GM21619 (cell line): ENCODE results near the gene POLR2B.
"Not testable (repeated sequence)": the region's sequence is repeated elsewhere in the genome, so short reads cannot be mapped to it uniquely, and the experiment has no call there.

Experiments used
- ATAC-seq: cut with Tn5 transposase; IDR thresholded peaks from one replicate; pipeline ENCODE4 v1.9.1; 2021; ENCODE audit not compliant: unreplicated experiment

Gene POLR2B

DNA sequence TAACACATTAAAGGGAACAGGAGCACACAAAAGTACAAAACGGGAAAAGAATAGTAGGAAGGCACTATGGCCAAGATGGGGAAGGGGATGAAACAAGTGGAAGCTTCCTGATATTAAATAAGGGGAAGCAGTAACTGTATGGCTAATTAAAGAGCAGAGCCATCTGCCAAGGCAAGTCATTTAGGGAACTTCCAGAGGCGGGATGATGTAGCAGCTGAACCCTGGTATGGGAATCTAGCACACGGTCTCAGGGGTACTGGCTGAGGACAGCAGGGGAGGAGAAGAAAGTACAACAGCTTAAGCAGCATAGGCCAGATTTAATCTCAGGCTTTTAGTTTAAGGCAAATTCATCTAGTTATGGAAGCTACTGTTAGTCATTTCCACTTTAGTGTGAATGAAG is 72.4 kb downstream of the POLR2B start:
- no peak for ATAC-seq

DNA sequence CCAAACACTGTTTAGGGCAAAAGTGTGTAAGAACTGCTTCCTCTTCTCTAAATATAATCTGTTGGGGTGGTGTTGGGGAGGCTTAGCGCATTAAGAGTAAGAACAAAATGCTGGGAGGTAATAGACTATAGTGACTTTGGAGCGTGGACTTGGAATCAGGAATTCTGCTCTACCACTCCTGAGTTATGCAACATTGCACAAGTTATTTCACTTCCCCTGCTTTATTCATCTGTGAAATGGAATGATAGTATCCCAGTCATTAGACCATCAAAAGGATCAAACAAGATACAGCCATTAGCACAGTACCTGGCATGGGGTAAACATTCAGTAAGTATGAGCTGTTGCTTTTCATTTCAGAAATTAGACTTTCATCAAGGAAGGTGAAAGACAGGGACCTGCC is 72.8 kb downstream of the POLR2B start:
- no peak for ATAC-seq

DNA sequence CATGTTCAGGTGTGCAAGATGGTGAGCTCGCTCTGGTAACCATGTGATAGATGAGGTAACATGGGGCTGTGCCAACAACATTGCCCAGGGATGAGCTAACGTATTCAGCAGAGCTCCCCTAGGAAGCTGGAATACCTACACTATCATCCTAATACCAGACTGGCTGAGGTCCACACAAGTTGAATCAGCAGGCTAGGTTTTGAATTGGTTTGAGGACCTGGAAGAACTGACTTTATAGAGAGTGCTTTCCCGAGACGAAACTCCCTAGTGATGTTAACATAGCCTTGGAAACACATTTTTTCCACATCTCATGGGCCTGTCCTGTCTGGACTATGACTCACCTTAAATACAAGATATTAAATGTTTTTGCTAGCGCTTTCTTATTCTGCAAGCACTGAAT is 74.8 kb downstream of the POLR2B start:
- no peak for ATAC-seq

DNA sequence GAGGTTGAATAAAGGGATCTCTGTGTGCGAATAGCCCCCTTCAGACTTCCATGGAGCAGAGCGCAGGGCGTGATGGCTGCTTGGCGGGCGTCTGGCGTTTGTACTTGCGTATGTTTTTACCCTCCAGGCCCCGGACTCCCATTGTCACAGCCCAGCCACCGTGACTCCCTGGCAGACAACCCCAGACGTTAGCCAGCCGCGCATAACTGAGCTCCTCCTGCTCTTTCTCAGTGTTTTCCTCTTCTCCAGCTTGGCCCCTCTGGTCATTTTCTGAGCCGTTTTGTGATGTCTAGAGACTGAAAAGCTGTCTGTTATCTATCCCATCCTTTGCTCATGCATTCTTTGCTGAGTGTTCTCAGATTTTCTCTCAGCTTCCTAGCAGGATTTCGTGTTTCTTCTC is 77.2 kb downstream of the POLR2B start:
- ATAC-seq: no peak

DNA sequence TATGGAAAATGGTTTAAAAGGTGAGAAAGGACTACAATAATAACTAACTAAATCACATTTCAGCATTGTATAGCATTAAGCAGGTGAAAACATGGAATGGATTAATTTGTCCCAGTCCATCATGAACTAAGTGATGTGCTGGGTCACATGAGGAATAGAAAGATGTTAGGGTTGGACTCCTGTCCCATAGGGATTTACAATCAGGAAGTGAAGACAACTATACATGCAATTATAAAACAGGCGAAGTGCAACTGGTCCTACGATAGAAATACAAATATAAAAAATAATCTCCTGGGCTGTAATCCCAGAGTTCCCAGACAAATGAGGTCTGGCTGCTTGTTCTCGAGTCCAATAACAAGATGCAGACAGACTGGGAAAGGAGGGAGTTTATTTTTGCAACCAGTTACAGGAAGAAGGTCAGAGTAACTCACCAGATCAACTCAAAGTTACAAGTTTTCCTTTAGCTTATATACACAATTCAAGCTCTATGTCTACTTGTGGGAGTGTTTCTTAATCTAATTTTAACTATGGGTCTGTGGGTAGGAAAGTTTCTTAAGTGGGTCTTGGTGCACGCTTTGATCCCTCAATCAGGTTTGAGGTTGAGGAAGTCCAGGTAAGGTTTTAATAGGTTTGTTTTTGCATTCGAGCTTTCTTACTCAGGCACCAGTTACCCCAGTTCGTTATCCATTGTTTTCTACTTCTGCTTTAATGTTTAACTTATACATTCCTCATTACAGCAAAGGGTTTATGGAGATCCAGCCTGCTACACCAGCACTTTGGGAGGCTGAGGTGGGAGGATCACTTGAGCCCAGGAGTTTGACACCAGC is 81.4 kb downstream of the POLR2B start:
- no peak for ATAC-seq

GRCh38 chr4:57060717-57061067 is 82.0 kb downstream of the POLR2B start:
- ATAC-seq: not testable (repeated sequence)

- ATAC-seq: no peak
These were observed 82.7 kb downstream of the POLR2B start for GRCh38 chr4:57061395-57061794.

GRCh38 chr4:57063518-57063917 is 84.8 kb downstream of the POLR2B start:
- no peak for ATAC-seq

DNA sequence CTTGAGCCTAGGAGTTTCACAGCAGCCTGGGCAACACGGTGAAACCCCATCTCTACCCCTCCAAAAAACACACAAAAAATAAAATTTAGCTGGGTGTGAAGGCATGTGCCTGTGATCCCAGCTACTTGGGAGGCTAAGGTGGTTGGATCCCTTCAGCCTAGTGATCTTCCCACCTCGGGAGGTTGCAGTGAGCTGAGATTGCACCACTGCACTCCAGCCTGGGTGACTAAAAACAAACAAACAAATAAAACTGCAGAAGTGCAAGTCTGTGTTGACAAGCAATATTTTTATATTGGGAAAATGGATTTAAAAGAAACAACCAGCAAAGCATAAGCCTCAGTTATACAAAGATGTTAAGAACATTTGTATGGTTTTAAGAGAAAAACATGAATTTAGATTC is 85.4 kb downstream of the POLR2B start:
- no peak for ATAC-seq

DNA sequence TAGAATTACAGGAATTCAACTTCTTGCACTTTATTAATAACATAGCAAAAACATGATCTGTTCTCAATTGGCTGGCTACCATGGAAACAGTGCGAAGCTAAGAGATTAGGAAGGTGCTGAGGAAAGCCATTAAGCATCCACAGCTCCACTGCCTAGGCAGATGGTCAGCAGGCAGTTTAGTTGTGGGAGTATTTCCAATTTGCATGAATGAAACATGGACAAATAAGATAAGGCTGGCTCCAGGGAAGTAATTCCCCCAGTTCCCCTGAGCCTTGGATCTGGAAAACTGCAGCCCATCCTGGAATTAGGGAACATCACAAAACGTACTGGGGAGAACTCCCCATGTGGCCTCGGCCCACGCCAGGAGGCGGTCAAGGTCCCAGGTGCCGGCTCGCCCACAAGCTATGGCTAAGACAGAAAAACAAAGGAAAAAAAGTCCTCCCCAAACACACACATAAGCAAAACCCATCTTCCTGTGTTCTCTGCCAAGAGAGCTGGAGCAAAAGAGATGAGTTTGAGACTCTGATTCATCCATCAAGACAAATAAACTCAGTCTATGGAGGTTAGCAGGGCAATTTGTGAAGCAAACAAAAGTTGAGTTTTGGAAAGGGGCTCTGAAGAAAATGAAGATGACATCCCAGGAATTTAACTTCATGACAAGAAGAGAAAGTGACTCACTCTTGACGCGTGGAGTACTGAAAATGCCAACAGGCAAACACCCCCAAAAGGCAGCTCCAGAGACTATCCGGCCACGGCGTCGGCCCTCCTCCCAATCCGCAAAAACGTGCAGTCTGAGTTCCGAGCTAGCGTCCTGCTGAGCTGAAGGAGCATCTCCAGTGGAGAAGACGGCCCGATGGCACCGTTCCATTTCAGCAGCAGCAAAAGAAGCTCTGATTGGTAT is 86.4 kb downstream of the POLR2B start:
- ATAC-seq: no peak

GRCh38 chr4:57065730-57066482 is 87.2 kb downstream of the POLR2B start:
- ATAC-seq: no peak

- no peak for ATAC-seq
These were observed 89.7 kb downstream of the POLR2B start for GRCh38 chr4:57068237-57068981.

GRCh38 chr4:57070461-57070860 is 91.8 kb downstream of the POLR2B start:
- ATAC-seq: no peak

DNA sequence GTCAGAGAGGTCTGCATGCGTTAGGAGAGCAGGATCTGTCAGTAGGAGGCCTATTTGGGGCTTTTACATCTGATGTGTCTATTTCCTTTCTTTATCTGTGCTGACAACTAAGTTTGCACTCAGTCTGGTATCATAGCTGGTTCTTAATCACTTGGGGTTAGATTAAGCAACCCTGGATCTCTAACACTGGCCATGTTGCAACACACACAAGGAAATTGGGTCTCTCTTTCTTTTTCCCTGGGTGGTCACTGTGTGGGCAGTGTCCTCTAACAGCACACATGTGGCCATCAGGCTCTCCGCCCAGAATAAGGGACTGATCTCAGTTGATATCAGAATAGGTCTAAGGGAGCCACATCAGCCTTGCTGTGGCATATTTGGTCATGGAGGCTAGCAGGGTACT is 92.6 kb downstream of the POLR2B start:
- ATAC-seq: no peak

DNA sequence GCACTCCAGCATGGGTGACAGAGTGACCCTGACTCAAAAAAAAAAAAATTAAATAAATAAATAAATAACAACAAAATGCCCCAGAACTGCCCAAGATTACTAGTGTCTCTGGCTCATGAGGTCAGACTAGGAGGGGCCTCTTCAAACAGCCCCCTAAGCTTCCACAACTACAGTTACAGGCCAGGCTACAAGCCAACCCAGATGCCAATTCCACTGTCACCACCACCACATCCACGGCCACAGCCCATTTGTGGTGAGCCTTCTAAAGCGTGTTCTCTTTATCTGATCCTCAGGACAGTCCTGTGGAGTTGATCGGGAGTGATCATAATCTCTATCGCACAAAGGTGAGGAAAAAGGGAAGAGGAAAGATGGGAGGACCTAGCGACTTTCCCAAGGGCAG is 94.9 kb downstream of the POLR2B start:
- ATAC-seq: no peak

- no peak for ATAC-seq
These were observed 96.0 kb downstream of the POLR2B start for GRCh38 chr4:57074744-57075143.

DNA sequence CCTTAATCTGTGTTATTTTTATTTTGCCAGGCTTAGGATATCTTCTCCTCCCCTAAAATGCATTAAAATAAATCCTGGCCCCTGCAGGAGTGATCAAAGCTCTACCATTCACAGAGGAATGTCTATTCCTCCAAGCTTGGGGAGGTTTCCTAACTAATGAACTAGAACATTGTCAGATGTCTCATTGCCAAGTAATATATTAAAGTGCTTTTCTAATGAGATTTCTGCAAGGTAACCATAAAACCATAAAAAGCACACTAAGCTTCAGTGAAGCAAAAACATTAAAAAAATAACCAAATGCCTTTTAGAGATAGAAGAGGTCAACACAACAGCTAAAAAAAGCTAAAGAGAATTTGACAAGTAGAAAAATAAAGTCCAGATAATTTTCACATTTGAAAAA is 96.7 kb downstream of the POLR2B start:
- ATAC-seq: no peak

- no peak for ATAC-seq
These were observed 98.0 kb downstream of the POLR2B start for GRCh38 chr4:57076646-57077045.

DNA sequence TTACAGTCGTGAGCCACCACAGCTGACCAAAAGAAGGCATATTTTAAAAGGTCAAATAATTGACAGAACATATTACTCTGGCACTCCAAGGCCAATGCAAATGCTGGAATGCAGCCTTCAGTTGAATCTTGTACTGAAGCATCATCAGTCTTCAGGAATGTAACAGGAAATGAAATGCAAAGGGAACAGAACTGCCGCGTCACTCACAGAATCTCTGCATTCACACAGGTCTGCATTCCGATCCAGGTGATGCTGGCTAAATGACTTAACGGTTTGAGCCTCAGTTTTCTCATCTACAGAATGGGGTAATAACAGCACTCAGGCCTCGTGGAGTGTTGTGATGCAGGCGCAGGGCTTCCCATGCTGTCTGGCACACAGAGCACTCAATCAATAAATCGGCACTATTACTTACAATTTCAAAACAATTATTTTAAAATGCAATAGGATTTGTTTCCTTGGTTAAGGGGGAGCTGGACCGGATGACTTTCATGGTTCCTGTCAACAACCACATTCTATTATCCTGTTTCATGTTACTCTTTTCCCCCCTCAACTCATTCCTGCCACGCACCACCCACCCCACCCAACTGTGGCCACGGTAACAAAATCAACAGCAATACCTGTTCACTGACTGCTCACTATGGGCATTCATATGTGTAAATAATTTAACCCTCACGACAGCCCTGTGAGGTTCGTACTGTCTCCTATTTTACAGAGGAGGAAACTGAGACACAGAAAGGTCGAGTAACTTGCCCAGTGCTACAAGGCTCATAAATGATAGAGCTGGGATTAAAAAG is 99.1 kb downstream of the POLR2B start:
- ATAC-seq: no peak
